Measurements from ENCODE around the gene ESRRG. TPM values are rescaled to one million over a fixed set of nuclear protein-coding genes. Genes with fewer than 3 reads are reported as not detected.

ESRRG gene
- total RNA-seq, 2 donors from 2014 or later, result 4.1 to 16.2 TPM

DNA sequence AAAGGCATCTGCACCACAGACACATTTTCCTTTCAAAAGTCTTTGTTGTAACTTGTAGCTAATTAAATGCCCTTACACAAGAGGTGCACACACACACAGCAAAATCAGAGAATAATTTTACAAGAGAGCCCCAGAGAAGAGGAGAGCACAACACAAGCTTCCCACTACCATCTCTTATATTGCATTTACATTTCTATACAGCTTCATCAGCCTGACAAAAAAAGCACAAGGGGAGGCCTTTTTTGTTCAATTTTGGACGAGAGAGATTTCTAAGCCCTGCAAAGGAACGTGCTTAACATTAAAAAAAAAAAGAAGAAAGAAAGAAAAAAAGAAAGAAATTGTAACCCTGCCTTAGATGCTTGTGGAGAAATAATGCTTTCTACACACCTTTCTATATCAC lies 17.1 kb upstream of the ESRRG start:
- no peak for TF ChIP-seq POLR2AphosphoS5 (IDR thresholded peaks at IDR 0.05)
- no peak for TF ChIP-seq CTCF (IDR thresholded peaks at IDR 0.05)
- TF ChIP-seq POLR2A (IDR thresholded peaks at IDR 0.05), result no peak
- no peak for DNase-seq (ENCODE audit: low spot score)
- Histone ChIP-seq H3K4me1 (replicated peaks) (no peaks in the 10 kb centered on the region), H3K36me3 (no peaks in the 10 kb centered on the region), H3K27me3 (replicated peaks; ENCODE audit: insufficient read depth) (no peaks in the 10 kb centered on the region), H3K4me3 (no peak overlapping the region), H3K27ac (no peak overlapping the region), H3K9me3 (no peaks in the 10 kb centered on the region)
- intact Hi-C loops (cut with DNase I), result no loop called here
- 44% methylated on average over 2 of the region's 2 CpGs for WGBS

DNA sequence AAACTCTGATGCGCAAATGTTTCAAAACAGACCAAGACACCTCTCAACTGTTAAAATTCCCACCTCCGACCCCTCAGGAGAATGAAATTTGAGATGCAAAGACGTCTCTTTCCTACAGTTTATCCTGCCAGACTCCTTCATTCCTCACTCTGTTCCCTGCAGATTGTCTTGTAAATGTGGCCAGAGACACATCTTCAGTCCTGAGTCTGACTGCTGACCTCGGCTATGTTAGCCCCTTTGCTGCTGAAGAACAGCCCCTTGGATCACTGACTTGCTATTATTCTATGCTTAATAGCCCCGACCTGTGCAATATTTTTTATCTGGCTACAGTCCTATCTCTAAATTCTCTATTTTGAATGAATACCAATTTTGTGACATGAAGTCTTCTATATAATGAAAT lies 16.6 kb upstream of the ESRRG start:
- Histone ChIP-seq H3K27me3 (replicated peaks; ENCODE audit: insufficient read depth) (no peaks in the 10 kb centered on the region), H3K4me3 (no peak overlapping the region), H3K4me1 (replicated peaks) (no peaks in the 10 kb centered on the region), H3K36me3 (no peaks in the 10 kb centered on the region), H3K27ac (no peak overlapping the region), H3K9me3 (no peaks in the 10 kb centered on the region)
- TF ChIP-seq POLR2A (IDR thresholded peaks at IDR 0.05) (no peak), POLR2AphosphoS5 (IDR thresholded peaks at IDR 0.05) (no peak), CTCF (IDR thresholded peaks at IDR 0.05) (no peak)
- intact Hi-C loops (cut with DNase I), result no loop called here
- no peak for DNase-seq (ENCODE audit: low spot score)
- WGBS, result 55% methylated on average over 5 of the region's 5 CpGs

DNA sequence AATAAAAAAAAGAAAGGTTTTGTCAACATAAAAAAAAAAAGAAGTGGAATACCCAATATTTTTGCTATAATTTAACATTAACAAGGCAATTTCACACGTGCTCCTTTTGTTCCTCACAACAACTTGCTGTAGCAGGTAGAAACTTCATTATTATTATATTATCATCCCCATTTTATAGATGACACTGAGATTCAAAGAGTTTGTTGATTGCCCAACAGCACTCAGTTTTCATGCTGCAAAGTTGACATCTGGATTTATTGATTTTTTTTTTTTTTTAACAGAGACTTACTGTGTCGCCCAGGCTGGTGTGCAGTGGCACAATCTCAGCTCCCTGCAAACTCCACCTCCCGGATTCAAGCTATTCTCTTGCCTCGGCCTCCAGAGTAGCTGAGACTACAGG lies 8.9 kb upstream of the ESRRG start:
- H3K4me3 ChIP-seq, result no peak overlapping the region
- WGBS, result 96% methylated on average over 4 of the region's 4 CpGs

DNA sequence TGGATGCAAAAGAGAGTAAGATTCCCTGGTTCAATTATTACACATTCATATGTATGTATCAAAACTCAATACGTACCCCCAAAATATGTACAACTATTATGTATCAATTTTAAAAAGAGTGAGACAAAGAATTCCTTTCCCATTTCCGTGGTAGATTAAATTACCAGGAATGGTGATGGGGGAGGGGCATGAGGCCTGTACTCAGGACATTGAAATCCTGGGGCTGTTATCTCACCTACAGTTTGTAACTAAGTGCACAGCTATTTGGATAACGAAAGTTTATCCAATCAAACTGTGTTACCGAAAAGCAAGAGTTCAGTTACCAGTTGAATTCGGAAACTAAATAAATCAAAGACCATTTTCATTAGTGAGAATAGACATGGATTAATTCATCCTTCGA lies 8.3 kb upstream of the ESRRG start:
- H3K36me3 ChIP-seq, result no peaks in the 10 kb centered on the region
- 92% methylated on average over 6 of the region's 6 CpGs for WGBS
- no peaks in the 10 kb centered on the region for H3K9me3 ChIP-seq
- no peak overlapping the region for H3K4me3 ChIP-seq
- TF ChIP-seq POLR2A (IDR thresholded peaks at IDR 0.05) (no peak), CTCF (IDR thresholded peaks at IDR 0.05) (no peak), POLR2AphosphoS5 (IDR thresholded peaks at IDR 0.05) (no peak)
- H3K4me1 ChIP-seq (replicated peaks), result no peaks in the 10 kb centered on the region
- no peak for DNase-seq (ENCODE audit: low spot score)
- intact Hi-C loops (cut with DNase I), result no loop called here
- H3K27ac ChIP-seq, result no peak overlapping the region
- H3K27me3 ChIP-seq (replicated peaks; ENCODE audit: insufficient read depth), result no peaks in the 10 kb centered on the region

More for the DNA sequence above, 8.9 kb upstream of the ESRRG start:
- DNase-seq (ENCODE audit: low spot score), result no peak
- TF ChIP-seq POLR2A (IDR thresholded peaks at IDR 0.05) (no peak), CTCF (IDR thresholded peaks at IDR 0.05) (no peak), POLR2AphosphoS5 (IDR thresholded peaks at IDR 0.05) (no peak)
- intact Hi-C loops (cut with DNase I), result no loop called here
- H3K27ac ChIP-seq, result no peak overlapping the region
- no peaks in the 10 kb centered on the region for H3K27me3 ChIP-seq (replicated peaks; ENCODE audit: insufficient read depth)
- H3K9me3 ChIP-seq, result no peaks in the 10 kb centered on the region
- no peaks in the 10 kb centered on the region for H3K4me1 ChIP-seq (replicated peaks)
- H3K36me3 ChIP-seq, result no peaks in the 10 kb centered on the region

GRCh38 chr1:216726435-216726834 lies 3.2 kb upstream of the ESRRG start:
- TF ChIP-seq POLR2A (IDR thresholded peaks at IDR 0.05) (no peak), CTCF (IDR thresholded peaks at IDR 0.05) (no peak), POLR2AphosphoS5 (IDR thresholded peaks at IDR 0.05) (no peak)
- DNase-seq (ENCODE audit: low spot score), result no peak

More at GRCh38 chr1:216726435-216726834, 3.2 kb upstream of the ESRRG start:
- intact Hi-C loops (cut with DNase I), result no loop called here
- H3K9me3 ChIP-seq, result no peaks in the 10 kb centered on the region
- no peaks in the 10 kb centered on the region for H3K27me3 ChIP-seq (replicated peaks; ENCODE audit: insufficient read depth)
- H3K4me1 ChIP-seq (replicated peaks), result no peaks in the 10 kb centered on the region
- H3K4me3 ChIP-seq, result no peak overlapping the region
- H3K27ac ChIP-seq, result no peak overlapping the region
- H3K36me3 ChIP-seq, result no peaks in the 10 kb centered on the region
